ENCODE results near the gene ST6GALNAC6. TPM values are rescaled to one million over a fixed set of nuclear protein-coding genes. Genes with fewer than 3 reads are reported as not detected.

The ST6GALNAC6 gene
- total and polyA plus RNA-seq, 10 of the 15 experiments (the other 5 are each of a cell fraction or from before 2014, with no cell fraction given) = 0.40 to 27.0 (median 16.8) TPM

GRCh38 chr9:127910613-127911205 is 11.3 kb upstream of the ST6GALNAC6 start:
- intact Hi-C loops (cut with micrococcal nuclease; ENCODE audit: unreplicated experiment) = no loop called here
- Histone ChIP-seq H4K20me1 (ENCODE audit: control insufficient read depth, insufficient read depth) (no peaks in the 10 kb centered on the region), H3K27me3 (replicated peaks in 1 of 2; ENCODE audit: control insufficient read depth in 2 of 2, insufficient read depth in 2 of 2, low read length in 1 of 2) (no peaks in the 10 kb centered on the region), H3K9me3 (replicated peaks; ENCODE audit: control insufficient read depth, insufficient read depth, low read length) (no peaks in the 10 kb centered on the region), H3K9ac (ENCODE audit: control insufficient read depth, insufficient read depth, low read length) (peak overlapping the region; percentile 45), H3K79me2 (ENCODE audit: control insufficient read depth, insufficient read depth, low read length) (peaks cover 30% of the 10 kb centered on the region), H3K36me3 (ENCODE audit: control insufficient read depth in 2 of 2, insufficient read depth in 2 of 2, low read length in 1 of 2) (peaks cover 10 to 22% of the 10 kb centered on the region in 2 experiments; a peak in 2 of 4 replicates), H3K27ac (ENCODE audit: control insufficient read depth, insufficient read depth) (peak overlapping the region; percentile 86), H3K4me2 (ENCODE audit: control insufficient read depth, insufficient read depth) (peak overlapping the region; percentile 76), H3K4me3 (peak overlapping the region; percentile 35; the same call in 1 of the 2 replicates), H3K4me1 (ENCODE audit: control insufficient read depth, insufficient read depth, low read length) (peaks cover 54% of the 10 kb centered on the region), H2AFZ (ENCODE audit: control insufficient read depth, low read depth, low read length) (no peak overlapping the region)
- in situ Hi-C loops (cut with MboI) = loop anchor here (5.0 kb wide), 1 partner anchor 173 kb away; the partner anchor contains the start of gene TOR2A
- ChIA-PET RAD21 (ENCODE audit: unreplicated experiment) (interaction anchor here (0.5 to 1.7 kb wide), 10 partner anchors 11 to 321 kb away, joined by 3 to 11 read pairs (median 4); partner anchors contain the start of genes CDK9, FPGS and TOR2A), CTCF (interaction anchor here (0.8 to 2.4 kb wide), 11 partner anchors 10 to 199 kb away, joined by 3 to 10 read pairs (median 5); partner anchors contain the start of genes ST6GALNAC6 and TOR2A), POLR2A (interaction anchor here (0.5 to 2.4 kb wide), 2 partner anchors 9 to 29 kb away, joined by 3 to 6 read pairs; no protein-coding TSS in a partner anchor), SMC1A (ENCODE audit: uncharacterized antibody, unreplicated experiment) (interaction anchor here (1.1 to 2.3 kb wide), 5 partner anchors 11 to 176 kb away, joined by 3 to 9 read pairs (median 6); partner anchors contain the start of gene TOR2A)
- whole genome bisulfite sequencing (ENCODE audit: insufficient coverage, insufficient replicate concordance, low lambda C conversion rate, missing lambda C conversion rate) = 15% methylated on average over 6 of the region's 6 CpGs
- no TSS peak for BruUV-seq (replicated peaks)
- DNase-seq (ENCODE audit: low read depth, low spot score) (no peak), FAIRE-seq (peak; percentile 7), ATAC-seq (no peak)
- TF ChIP-seq ZNF217 (IDR thresholded peaks at IDR 0.05) (no peak), SMAD5 (IDR thresholded peaks at IDR 0.05; ENCODE audit: low read depth) (no peak), PAX8 (IDR thresholded peaks at IDR 0.05) (no peak), TAF1 (IDR thresholded peaks at IDR 0.05; ENCODE audit: borderline replicate concordance, low read depth, low read length) (no peak), POU2F2 (IDR thresholded peaks at IDR 0.05; ENCODE audit: borderline replicate concordance, low read depth, low read length) (no peak), MLLT1 (IDR thresholded peaks at IDR 0.05) (0 out of 2 replicates have a peak, but pooled peaks have one; percentile 11), E2F4 (IDR thresholded peaks at IDR 0.05; ENCODE audit: low read depth, low read length) (no peak), ZSCAN29 (IDR thresholded peaks at IDR 0.05) (no peak), ZNF274 (IDR thresholded peaks at IDR 0.05; ENCODE audit: insufficient read depth, insufficient read length) (no peak), SREBF2 (IDR thresholded peaks at IDR 0.05; ENCODE audit: low read length) (no peak), ATF3 (IDR thresholded peaks at IDR 0.05; ENCODE audit: borderline replicate concordance, extremely low read depth, low read depth, low read length) (no peak), KDM1A (IDR thresholded peaks at IDR 0.05; ENCODE audit: borderline replicate concordance) (no peak), CTCF (IDR thresholded peaks at IDR 0.05 in 2 of 3, conservative IDR thresholded peaks at IDR 0.05 in 1 of 3; ENCODE audit: control insufficient read depth in 2 of 3, extremely low read depth in 1 of 3, insufficient read depth in 1 of 3, low read depth in 3 of 3, low read length in 3 of 3) (peak; percentile 20 to 49 (median 33); a peak in 4 of 6 replicates), IRF3 (IDR thresholded peaks at IDR 0.05) (no peak), NFIC (IDR thresholded peaks at IDR 0.05; ENCODE audit: low read depth, low read length) (no peak), ELK1 (IDR thresholded peaks at IDR 0.05; ENCODE audit: low read depth, low read length) (no peak)

All from GM12878 (cell line).